IPS-18a (cell line): Measurements from ENCODE around the gene RNF151.

ENCODE experiments used
- H3K27ac ChIP-seq: one replicate; pipeline ENCODE4 v1.5.1; 2013; ENCODE audit warnings: low read length
- H3K27me3 ChIP-seq: one replicate; pipeline ENCODE4 v1.6.1; 2013; ENCODE audit warnings: mild to moderate bottlenecking, low read length; ENCODE audit not compliant: control insufficient read depth, insufficient read depth
- H3K36me3 ChIP-seq: one replicate; pipeline ENCODE4 v1.6.1; 2013; ENCODE audit warnings: low read depth, low read length; ENCODE audit not compliant: control insufficient read depth
- H3K4me1 ChIP-seq: one replicate; pipeline ENCODE4 v1.6.1; 2013; ENCODE audit warnings: low read depth, low read length; ENCODE audit not compliant: control insufficient read depth
- H3K4me3 ChIP-seq: one replicate; pipeline ENCODE4 v1.5.1; 2013; ENCODE audit warnings: low read length
- H3K9ac ChIP-seq: one replicate; pipeline ENCODE4 v1.6.1; 2013; ENCODE audit warnings: mild to moderate bottlenecking, low read length, moderate library complexity
- H3K9me3 ChIP-seq: one replicate; pipeline ENCODE4 v1.6.1; 2013; ENCODE audit warnings: low read depth, low read length; ENCODE audit not compliant: control insufficient read depth

RNF151 gene

DNA sequence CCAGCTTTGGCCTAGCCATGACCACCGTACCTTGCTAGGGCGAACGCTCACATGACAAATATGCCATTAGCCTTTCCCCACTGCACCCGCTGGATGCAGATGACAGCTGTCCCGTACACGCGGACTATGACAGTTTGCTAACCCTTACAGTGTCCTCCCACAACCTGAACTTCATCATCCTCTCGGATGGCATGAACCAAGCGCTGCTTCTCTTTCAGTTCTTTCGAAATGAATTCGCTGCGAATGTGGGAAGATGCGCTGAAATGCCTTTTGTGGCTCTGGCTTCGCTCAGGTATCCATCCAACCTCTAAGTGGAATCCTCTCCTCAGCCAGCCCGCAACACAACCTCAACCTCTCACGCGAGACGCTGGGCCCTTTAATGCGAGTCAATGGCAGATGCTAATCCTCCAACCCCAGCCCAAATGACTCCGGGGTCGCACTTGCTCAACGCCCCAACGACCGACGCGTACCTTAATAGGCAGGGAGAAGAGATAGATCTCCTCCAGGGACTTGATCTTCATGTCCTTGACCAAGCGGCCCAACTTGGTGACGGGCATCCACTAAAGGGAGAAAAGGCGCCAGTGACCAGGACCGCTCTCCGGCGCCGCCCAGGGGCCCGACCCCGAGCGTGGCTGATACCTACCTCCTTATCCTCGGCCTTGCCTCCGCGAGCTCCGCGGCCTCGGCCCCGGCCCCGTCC is 2.7 kb upstream of the RNF151 start:
- H3K9me3 ChIP-seq = no peaks in the 10 kb centered on the region
- H3K4me3 ChIP-seq = peak overlapping the region; percentile 80
- peaks cover 10% of the 10 kb centered on the region for H3K4me1 ChIP-seq
- peak overlapping the region; percentile 3 for H3K27ac ChIP-seq
- no peaks in the 10 kb centered on the region for H3K27me3 ChIP-seq
- H3K36me3 ChIP-seq = peaks cover 30% of the 10 kb centered on the region
- H3K9ac ChIP-seq = peak overlapping the region; percentile 91

- Histone ChIP-seq H3K36me3 (peaks cover 30% of the 10 kb centered on the region), H3K27ac (peak within 1 kb of the TSS; percentile 3), H3K4me1 (peaks cover 10% of the 10 kb centered on the region), H3K9ac (peak within 1 kb of the TSS; percentile 91), H3K4me3 (peak within 1 kb of the TSS; percentile 80), H3K9me3 (no peaks in the 10 kb centered on the region), H3K27me3 (no peaks in the 10 kb centered on the region)
Measured at GRCh38 chr16:1964506-1965395, 1.9 kb upstream of the RNF151 start, which contains the start of gene RPS2. TSS of gene RPS2 (minus strand) at chr16:1964826. CDS start at chr16:1964625, 201 bp downstream.

- H3K4me1 ChIP-seq = peaks cover 10% of the 10 kb centered on the region
- peak overlapping the region; percentile 91 for H3K9ac ChIP-seq
- H3K36me3 ChIP-seq = peaks cover 30% of the 10 kb centered on the region
- H3K27me3 ChIP-seq = no peaks in the 10 kb centered on the region
- no peak overlapping the region for H3K27ac ChIP-seq
- no peaks in the 10 kb centered on the region for H3K9me3 ChIP-seq
- H3K4me3 ChIP-seq = peak overlapping the region; percentile 80
Measured at GRCh38 chr16:1965396-1966001, 1.2 kb upstream of the RNF151 start.

- Histone ChIP-seq H3K27ac (no peak overlapping the region), H3K36me3 (peaks cover 8% of the 10 kb centered on the region), H3K27me3 (no peaks in the 10 kb centered on the region), H3K4me3 (no peak overlapping the region), H3K9ac (no peak overlapping the region), H3K9me3 (no peaks in the 10 kb centered on the region), H3K4me1 (no peaks in the 10 kb centered on the region)
Measured at GRCh38 chr16:1968146-1968953, 1.7 kb downstream of the RNF151 start.

DNA sequence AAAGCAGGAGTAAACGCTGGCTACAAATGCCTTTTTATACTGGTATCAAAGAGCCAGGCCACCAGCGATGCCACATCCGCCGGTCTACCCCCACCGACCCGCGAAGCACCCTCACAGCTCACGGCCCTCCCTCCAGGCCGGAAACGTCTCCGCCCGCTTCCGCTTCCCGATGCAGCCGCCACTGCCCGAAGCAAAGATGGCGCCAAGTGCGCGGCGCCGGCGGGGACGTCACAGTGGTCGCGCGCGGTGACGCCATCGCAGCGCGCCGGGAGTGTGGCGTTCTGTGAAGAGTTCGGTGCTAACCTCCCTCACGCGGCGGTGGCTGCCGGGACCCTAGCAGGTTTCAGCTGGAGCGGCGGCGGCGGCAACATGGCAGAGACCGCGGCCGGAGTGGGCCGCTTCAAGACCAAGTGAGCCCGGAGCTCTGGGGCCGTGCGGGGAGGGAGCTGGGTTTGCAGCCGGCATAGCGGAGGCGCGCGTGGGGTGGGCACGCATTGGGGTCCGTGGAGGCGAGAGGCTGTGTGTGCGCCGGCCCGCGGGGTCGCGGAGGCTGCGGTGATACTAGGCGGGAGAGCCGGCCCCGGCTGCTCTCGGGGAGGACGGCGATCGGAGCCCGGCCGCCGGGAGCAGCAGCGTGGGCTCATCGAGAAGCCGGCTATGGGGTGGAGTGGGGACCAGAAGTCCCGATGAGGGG is 5.3 kb downstream of the RNF151 start, which contains the start of gene TBL3:
TBL3 (plus strand) TSS at position 258 of the 694 bp plus-strand sequence; CDS start at position 370, 112 bp downstream.
- no peaks in the 10 kb centered on the region for H3K27me3 ChIP-seq
- no peaks in the 10 kb centered on the region for H3K9me3 ChIP-seq
- peak within 1 kb of the TSS; percentile 70 for H3K9ac ChIP-seq
- peak within 1 kb of the TSS; percentile 25 for H3K27ac ChIP-seq
- H3K4me1 ChIP-seq = no peaks in the 10 kb centered on the region
- peak within 1 kb of the TSS; percentile 71 for H3K4me3 ChIP-seq
- H3K36me3 ChIP-seq = peaks cover 26% of the 10 kb centered on the region

- peaks cover 28% of the 10 kb centered on the region for H3K36me3 ChIP-seq
- peak overlapping the region; percentile 71 for H3K4me3 ChIP-seq
- no peaks in the 10 kb centered on the region for H3K4me1 ChIP-seq
- H3K9ac ChIP-seq = peak overlapping the region; percentile 70
- no peaks in the 10 kb centered on the region for H3K9me3 ChIP-seq
- H3K27me3 ChIP-seq = no peaks in the 10 kb centered on the region
- H3K27ac ChIP-seq = no peak overlapping the region
Measured at GRCh38 chr16:1972490-1972877, 5.8 kb downstream of the RNF151 start.

- no peak overlapping the region for H3K4me3 ChIP-seq
- H3K4me1 ChIP-seq = no peaks in the 10 kb centered on the region
- H3K9me3 ChIP-seq = no peaks in the 10 kb centered on the region
- no peak overlapping the region for H3K27ac ChIP-seq
- H3K36me3 ChIP-seq = peaks cover 28% of the 10 kb centered on the region
- H3K27me3 ChIP-seq = no peaks in the 10 kb centered on the region
- no peak overlapping the region for H3K9ac ChIP-seq
Measured at GRCh38 chr16:1973461-1974156, 7.0 kb downstream of the RNF151 start.

GRCh38 chr16:1974157-1975070 is 7.8 kb downstream of the RNF151 start:
- Histone ChIP-seq H3K4me1 (no peaks in the 10 kb centered on the region), H3K27me3 (peaks cover 2% of the 10 kb centered on the region), H3K9me3 (no peaks in the 10 kb centered on the region), H3K9ac (no peak overlapping the region), H3K4me3 (no peak overlapping the region), H3K27ac (no peak overlapping the region), H3K36me3 (peaks cover 28% of the 10 kb centered on the region)

DNA sequence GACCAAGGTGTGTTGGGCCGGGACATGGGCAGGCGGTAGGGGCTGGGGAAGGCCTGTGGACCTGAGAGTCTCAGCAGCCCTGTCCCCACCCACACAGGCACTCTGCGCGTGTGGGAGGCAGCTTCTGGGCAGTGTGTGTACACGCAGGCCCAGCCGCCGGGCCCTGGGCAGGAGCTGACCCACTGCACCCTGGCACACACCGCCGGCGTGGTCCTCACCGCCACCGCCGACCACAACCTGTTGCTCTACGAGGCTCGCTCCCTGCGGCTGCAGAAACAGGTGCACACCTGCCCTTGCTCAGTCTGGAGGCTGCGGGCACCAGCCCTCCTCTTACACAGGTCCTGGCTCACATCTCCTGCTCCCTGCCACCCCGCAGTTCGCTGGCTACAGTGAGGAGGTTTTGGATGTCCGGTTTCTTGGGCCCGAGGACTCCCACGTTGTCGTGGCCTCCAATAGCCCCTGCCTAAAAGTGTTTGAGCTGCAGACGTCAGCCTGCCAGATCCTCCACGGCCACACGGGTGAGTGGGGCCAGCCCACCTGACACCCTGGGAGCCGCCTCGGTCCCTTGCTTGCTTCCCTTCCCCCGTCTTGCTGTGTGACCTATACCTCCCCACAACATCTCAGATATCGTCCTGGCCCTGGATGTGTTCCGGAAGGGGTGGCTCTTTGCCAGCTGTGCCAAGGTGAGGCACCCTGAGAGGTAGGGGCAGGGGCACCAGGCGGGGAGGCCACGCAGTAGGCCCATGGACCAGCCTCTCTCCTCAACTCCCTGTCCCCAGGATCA is 9.0 kb downstream of the RNF151 start:
- Histone ChIP-seq H3K4me1 (peaks cover 8% of the 10 kb centered on the region), H3K27me3 (peaks cover 14% of the 10 kb centered on the region), H3K27ac (no peak overlapping the region), H3K4me3 (no peak overlapping the region), H3K9ac (no peak overlapping the region), H3K36me3 (peaks cover 28% of the 10 kb centered on the region), H3K9me3 (no peaks in the 10 kb centered on the region)
